H9 (cell line): ENCODE results near the gene PRDX3. TPM values are rescaled to one million over a fixed set of nuclear protein-coding genes. Genes with fewer than 3 reads are reported as not detected.

Source experiments
- DNase-seq: peaks from one replicate; pipeline ENCODE4 v3.0.0-alpha.2; 2017
- H2AFZ ChIP-seq: one replicate; pipeline ENCODE4 v1.6.1; 2013; ENCODE audit warnings: mild to moderate bottlenecking, low read length, control low read depth, moderate library complexity
- H2AK5ac ChIP-seq: 2 replicates; pipeline ENCODE4 v1.6.1; 2013; ENCODE audit warnings: low read length, control low read depth, mixed read lengths; ENCODE audit not compliant: insufficient read length
- H2BK120ac ChIP-seq: one replicate; pipeline ENCODE4 v1.6.1; 2013; ENCODE audit warnings: low read depth, mild to moderate bottlenecking, low read length, control low read depth, inconsistent platforms; ENCODE audit not compliant: poor library complexity, severe bottlenecking
- H2BK12ac ChIP-seq: 2 replicates; pipeline ENCODE4 v1.6.1; 2013; ENCODE audit warnings: low read length, control low read depth, mixed read lengths, low read depth; ENCODE audit not compliant: insufficient read length
- H2BK15ac ChIP-seq: 2 replicates; pipeline ENCODE4 v1.6.1; 2013; ENCODE audit warnings: low read depth, low read length, control low read depth
- H2BK20ac ChIP-seq: one replicate; pipeline ENCODE4 v1.6.1; 2013; ENCODE audit warnings: low read depth, mild to moderate bottlenecking, low read length, control low read depth, inconsistent platforms; ENCODE audit not compliant: poor library complexity, severe bottlenecking
- H2BK5ac ChIP-seq: 2 replicates; pipeline ENCODE4 v1.6.1; 2013; ENCODE audit warnings: low read length, control low read depth, mixed read lengths; ENCODE audit not compliant: insufficient read length
- H3K14ac ChIP-seq: 2 replicates; pipeline ENCODE4 v1.6.1; 2013; ENCODE audit warnings: low read length, control low read depth; ENCODE audit not compliant: insufficient read depth
- H3K18ac ChIP-seq: 2 replicates; pipeline ENCODE4 v1.6.1; 2013; ENCODE audit warnings: low read depth, mild to moderate bottlenecking, mixed read lengths, low read length, control low read depth; ENCODE audit not compliant: insufficient read length
- H3K23ac ChIP-seq: 2 replicates; pipeline ENCODE4 v1.6.1; 2013; ENCODE audit warnings: low read length, control low read depth, mixed read lengths, low read depth; ENCODE audit not compliant: insufficient read length
- H3K23me2 ChIP-seq: 2 replicates; pipeline ENCODE4 v1.6.1; 2013; ENCODE audit warnings: low read depth, mild to moderate bottlenecking, mixed read lengths, low read length, control low read depth; ENCODE audit not compliant: insufficient read length, poor library complexity, severe bottlenecking
- H3K27ac ChIP-seq: 2 replicates; pipeline ENCODE4 v1.5.1; 2013; ENCODE audit warnings: low read length, control low read depth, mixed read lengths, low read depth; ENCODE audit not compliant: insufficient read length
- H3K27me3 ChIP-seq: 2 replicates; pipeline ENCODE4 v1.6.1; 2013; ENCODE audit warnings: low read length, control low read depth, inconsistent platforms; ENCODE audit not compliant: insufficient read depth
- H3K4ac ChIP-seq: 2 replicates; pipeline ENCODE4 v1.6.1; 2013; ENCODE audit warnings: low read depth, mild to moderate bottlenecking, control low read depth, inconsistent platforms, low read length, moderate library complexity
- H3K4me1 ChIP-seq: 2 replicates; pipeline ENCODE4 v1.6.1; 2013; ENCODE audit warnings: low read length, control low read depth, inconsistent platforms; ENCODE audit not compliant: insufficient read depth
- H3K4me2 ChIP-seq: 2 replicates; pipeline ENCODE4 v1.6.1; 2013; ENCODE audit warnings: low read length, control low read depth, mixed read lengths; ENCODE audit not compliant: insufficient read length, insufficient read depth
- H3K56ac ChIP-seq: 2 replicates; pipeline ENCODE4 v1.6.1; 2013; ENCODE audit warnings: low read depth, mild to moderate bottlenecking, mixed read lengths, low read length, control low read depth; ENCODE audit not compliant: insufficient read length
- H3K79me1 ChIP-seq: 2 replicates; pipeline ENCODE4 v1.6.1; 2013; ENCODE audit warnings: low read depth, mild to moderate bottlenecking, moderate library complexity, low read length, control low read depth, inconsistent platforms; ENCODE audit not compliant: insufficient read depth, poor library complexity, severe bottlenecking
- H3K79me2 ChIP-seq: 2 replicates; pipeline ENCODE4 v1.6.1; 2013; ENCODE audit warnings: low read length, control low read depth, inconsistent platforms; ENCODE audit not compliant: insufficient read depth
- H3K9ac ChIP-seq: 2 replicates; pipeline ENCODE4 v1.6.1; 2013; ENCODE audit warnings: low read length, control low read depth, mixed read lengths; ENCODE audit not compliant: insufficient read length; ENCODE audit errors: extremely low read depth
- H3K9me3 ChIP-seq: one replicate; pipeline ENCODE4 v1.6.1; 2013; ENCODE audit warnings: low read depth, low read length, inconsistent platforms; ENCODE audit not compliant: control insufficient read depth
- H3T11ph ChIP-seq: one replicate; pipeline ENCODE4 v1.6.1; 2013; ENCODE audit warnings: mild to moderate bottlenecking, low read length, control low read depth, inconsistent platforms
- H4K20me1 ChIP-seq: one replicate; pipeline ENCODE4 v1.6.1; 2013; ENCODE audit not compliant: control insufficient read depth, insufficient read length, insufficient read depth
- H4K5ac ChIP-seq: 2 replicates; pipeline ENCODE4 v1.6.1; 2013; ENCODE audit warnings: low read depth, mild to moderate bottlenecking, mixed read lengths, low read length, control low read depth; ENCODE audit not compliant: insufficient read length
- H4K8ac ChIP-seq: replicated peaks from 2 replicates; pipeline ENCODE4 v1.6.1; 2013; ENCODE audit warnings: low read length, control low read depth, mixed read lengths, low read depth; ENCODE audit not compliant: insufficient read length
- H4K91ac ChIP-seq: 2 replicates; pipeline ENCODE4 v1.6.1; 2013; ENCODE audit warnings: low read depth, mild to moderate bottlenecking, moderate library complexity, mixed read lengths, low read length, control low read depth; ENCODE audit not compliant: insufficient read length
- H3K27ac Mint-ChIP-seq, 3 experiments: 2 replicates in 2 of 3; 3 replicates in 1 of 3; pipeline ENCODE4 v1.8.0; 2020 to 2021; ENCODE audit warnings: mixed read lengths in 3 of 3, mild to moderate bottlenecking in 1 of 3, moderate library complexity in 1 of 3
- H3K27me3 Mint-ChIP-seq: 2 replicates; pipeline ENCODE4 v1.8.0; 2021; ENCODE audit warnings: low read depth, mild to moderate bottlenecking, moderate library complexity, mixed read lengths
- H3K36me3 Mint-ChIP-seq, 3 experiments: 2 replicates in 2 of 3; 3 replicates in 1 of 3; pipeline ENCODE4 v1.8.0; 2020 to 2021; ENCODE audit warnings: low read depth in 3 of 3, mixed read lengths in 3 of 3; ENCODE audit not compliant: insufficient read depth in 1 of 3
- H3K4me1 Mint-ChIP-seq, 2 experiments: 2 replicates each; pipeline ENCODE4 v1.8.0; 2020; ENCODE audit warnings: mixed read lengths in 2 of 2
- H3K4me3 Mint-ChIP-seq, 2 experiments: 2 replicates in 1 of 2; 3 replicates in 1 of 2; pipeline ENCODE4 v1.8.0; 2020 to 2021; ENCODE audit warnings: mild to moderate bottlenecking in 2 of 2, mixed read lengths in 2 of 2, moderate library complexity in 1 of 2
- H3K9me3 Mint-ChIP-seq, 2 experiments: 2 replicates in 1 of 2; 3 replicates in 1 of 2; pipeline ENCODE4 v1.8.0; 2020; ENCODE audit warnings: mild to moderate bottlenecking in 2 of 2, mixed read lengths in 2 of 2, moderate library complexity in 1 of 2
- CTCF ChIP-seq: fragments of 200-600 bp; sonication (generic); conservative IDR thresholded peaks from 3 replicates; pipeline ENCODE4 v1.8.0; 2021; ENCODE audit warnings: antibody characterized with exemption, mild to moderate bottlenecking
- WGBS: extraction: QIAGEN DNeasy Blood & Tissue Kit; methylation state at CpG from one replicate; pipeline ENCODE4 v1.1.7; 2013; ENCODE audit warnings: missing lambda C conversion rate, low lambda C conversion rate, mixed read lengths; ENCODE audit not compliant: insufficient read length; ENCODE audit errors: extremely low coverage; 5-methylcytosine and 5-hydroxymethylcytosine counted together
- total RNA-seq: library from RNA; stranded (reverse); gene quantifications from 2 replicates; pipeline ENCODE4 v1.2.1, GENCODE V29; 2021

The PRDX3 gene
- total RNA-seq, 1 experiment from 2014 or later, result 181 TPM

GRCh38 chr10:119207366-119207666 lies 28.7 kb upstream of the PRDX3 start, which contains the start of gene GRK5:
Gene GRK5 (plus strand): TSS chr10:119207571. CDS start chr10:119207918, 347 bp downstream.
- H3K4me1 Mint-ChIP-seq, result peaks cover 45 to 46% of the 10 kb centered on the region in 2 experiments
- H3K79me1 ChIP-seq, result no peaks in the 10 kb centered on the region
- no peak within 1 kb of the TSS; the same call in 1 of the 2 replicates for H3K4ac ChIP-seq
- H3K36me3 Mint-ChIP-seq, result no peaks in the 10 kb centered on the region; a peak in 1 of 7 replicates
- peaks cover 6% of the 10 kb centered on the region for H3K23me2 ChIP-seq
- peak within 1 kb of the TSS; percentile 78 to 97 (median 95); a peak in 3 of 7 replicates for H3K27ac Mint-ChIP-seq
- H2BK120ac ChIP-seq, result no peak within 1 kb of the TSS
- H4K8ac ChIP-seq, result no peak within 1 kb of the TSS
- peak within 1 kb of the TSS; percentile 77 to 92 for H3K4me3 Mint-ChIP-seq
- no peak within 1 kb of the TSS for H2BK12ac ChIP-seq
- H3K27me3 Mint-ChIP-seq, result peaks cover 24% of the 10 kb centered on the region
- no peak within 1 kb of the TSS for H2BK5ac ChIP-seq
- no peak within 1 kb of the TSS for H3T11ph ChIP-seq
- peak within 1 kb of the TSS; percentile 68 for H3K4me2 ChIP-seq
- H3K56ac ChIP-seq, result no peak within 1 kb of the TSS
- no peak within 1 kb of the TSS for H4K91ac ChIP-seq
- no peak within 1 kb of the TSS for H3K9ac ChIP-seq
- H3K9me3 ChIP-seq, result no peaks in the 10 kb centered on the region
- H2BK20ac ChIP-seq, result no peak within 1 kb of the TSS
- peaks cover 12% of the 10 kb centered on the region; the same call in 1 of the 2 replicates for H3K27me3 ChIP-seq
- H3K27ac ChIP-seq, result no peak within 1 kb of the TSS
- H3K79me2 ChIP-seq, result no peaks in the 10 kb centered on the region
- H2AK5ac ChIP-seq, result no peak within 1 kb of the TSS
- no peaks in the 10 kb centered on the region for H3K4me1 ChIP-seq
- H2AFZ ChIP-seq, result no peak within 1 kb of the TSS
- H3K18ac ChIP-seq, result peak within 1 kb of the TSS; percentile 61
- no peak within 1 kb of the TSS for H2BK15ac ChIP-seq
- H4K5ac ChIP-seq, result no peak within 1 kb of the TSS
- WGBS, result no CpG with 5 or more reads among the region's 34 CpGs
- TF ChIP-seq CTCF, result no peak
- no peak within 1 kb of the TSS for H3K23ac ChIP-seq
- H3K9me3 Mint-ChIP-seq, result no peaks in the 10 kb centered on the region; a peak in 2 of 5 replicates
- no peaks in the 10 kb centered on the region for H4K20me1 ChIP-seq
- peak; percentile 94 for DNase-seq
- H3K14ac ChIP-seq, result peak within 1 kb of the TSS; percentile 89
